IMR-90 (cell line): ENCODE measurements around the gene HOXB1. TPM values are rescaled to one million over a fixed set of nuclear protein-coding genes. Genes with fewer than 3 reads are reported as not detected.
A peak's percentile ranks its signal among the peaks of the same experiment; 100 is the strongest.

Experiments used
- ATAC-seq: fragments of 200-7000 bp; cut with Tn5 transposase; 2 replicates; pipeline ENCODE4 v1.9.1; 2020; ENCODE audit warnings: low read depth, mild to moderate bottlenecking, moderate library complexity
- BruUV-seq: library from RNA; stranded (reverse); fragments of 400-500 nt; replicated peaks from 2 replicates; lab custom pipeline; 2021; lab: Mats Ljungman, UMichigan
- CTCF ChIA-PET: fragments of 300-600 bp; formaldehyde crosslinking; extraction: SDS; loops from one replicate; lab custom pipeline; 2021; ENCODE audit warnings: antibody characterized with exemption; lab: Yijun Ruan, JAX
- POLR2A ChIA-PET: fragments of 300-600 bp; sonication (Branson Sonifier 250); formaldehyde crosslinking; loops from one replicate; lab custom pipeline; 2022; ENCODE audit warnings: antibody characterized with exemption; ENCODE audit not compliant: unreplicated experiment; lab: Charles Lee
- DNase-seq: peaks from one replicate; pipeline ENCODE4 v3.0.0; 2013
- H2AFZ ChIP-seq: replicated peaks from 2 replicates; pipeline ENCODE3; 2013; ENCODE audit warnings: low read length, mild to moderate bottlenecking; ENCODE audit not compliant: poor library complexity
- H2AK5ac ChIP-seq: 2 replicates; pipeline ENCODE4 v1.6.1; 2013; ENCODE audit warnings: low read depth, low read length, inconsistent platforms
- H2AK9ac ChIP-seq: replicated peaks from 2 replicates; pipeline ENCODE3; 2013; ENCODE audit warnings: mild to moderate bottlenecking, low read depth, low read length, moderate library complexity; ENCODE audit not compliant: poor library complexity
- H2BK120ac ChIP-seq: 2 replicates; pipeline ENCODE4 v1.6.1; 2013; ENCODE audit warnings: low read depth, low read length, inconsistent platforms
- H2BK15ac ChIP-seq: 3 replicates; pipeline ENCODE4 v1.6.1; 2013; ENCODE audit warnings: low read depth, low read length, inconsistent platforms
- H2BK20ac ChIP-seq: 2 replicates; pipeline ENCODE4 v1.6.1; 2013; ENCODE audit warnings: low read depth, mild to moderate bottlenecking, inconsistent platforms, low read length, moderate library complexity
- H2BK5ac ChIP-seq: 2 replicates; pipeline ENCODE4 v1.6.1; 2013; ENCODE audit warnings: mild to moderate bottlenecking, low read depth, low read length, inconsistent platforms; ENCODE audit not compliant: poor library complexity, severe bottlenecking
- H3K14ac ChIP-seq: replicated peaks from 2 replicates; pipeline ENCODE4 v1.6.1; 2013; ENCODE audit warnings: low read depth, low read length, inconsistent platforms
- H3K18ac ChIP-seq: 2 replicates; pipeline ENCODE4 v1.6.1; 2013; ENCODE audit warnings: low read depth, low read length, control low read depth
- H3K23ac ChIP-seq: 2 replicates; pipeline ENCODE4 v1.6.1; 2013; ENCODE audit warnings: low read depth, low read length, inconsistent platforms
- H3K27ac ChIP-seq: 2 replicates; pipeline ENCODE4 v1.5.1; 2013; ENCODE audit warnings: mild to moderate bottlenecking, control low read depth, low read length; ENCODE audit not compliant: insufficient read depth
- H3K27me3 ChIP-seq: 2 replicates; pipeline ENCODE4 v1.6.1; 2013; ENCODE audit warnings: low read length; ENCODE audit not compliant: control insufficient read depth, insufficient read depth
- H3K36me3 ChIP-seq: 2 replicates; pipeline ENCODE4 v1.6.1; 2013; ENCODE audit warnings: low read length, mixed read lengths; ENCODE audit not compliant: control insufficient read depth, insufficient read depth
- H3K4ac ChIP-seq: 2 replicates; pipeline ENCODE4 v1.6.1; 2013; ENCODE audit warnings: low read depth, low read length, inconsistent platforms
- H3K4me1 ChIP-seq: 2 replicates; pipeline ENCODE4 v1.6.1; 2013; ENCODE audit warnings: low read length, mixed read lengths; ENCODE audit not compliant: control insufficient read depth, insufficient read depth
- H3K4me2 ChIP-seq: 2 replicates; pipeline ENCODE4 v1.6.1; 2013; ENCODE audit warnings: low read depth, mild to moderate bottlenecking, control low read depth, low read length, moderate library complexity
- H3K4me3 ChIP-seq: 2 replicates; pipeline ENCODE4 v1.5.1; 2013; ENCODE audit warnings: low read depth, mild to moderate bottlenecking, control low read depth, low read length, moderate library complexity; ENCODE audit not compliant: insufficient read depth
- H3K56ac ChIP-seq: 2 replicates; pipeline ENCODE4 v1.6.1; 2013; ENCODE audit warnings: low read length, inconsistent platforms; ENCODE audit not compliant: insufficient read depth; ENCODE audit errors: extremely low read depth
- H3K79me1 ChIP-seq, 2 experiments: 2 replicates each; pipeline ENCODE4 v1.6.1; 2013; ENCODE audit warnings: low read length in 2 of 2, inconsistent platforms in 1 of 2, low read depth in 1 of 2
- H3K9ac ChIP-seq: 2 replicates; pipeline ENCODE4 v1.6.1; 2013; ENCODE audit warnings: low read depth, low read length, control low read depth
- H3K9me1 ChIP-seq: 2 replicates; pipeline ENCODE4 v1.6.1; 2013; ENCODE audit warnings: low read length, inconsistent platforms; ENCODE audit not compliant: insufficient read depth
- H3K9me3 ChIP-seq: 2 replicates; pipeline ENCODE4 v1.6.1; 2013; ENCODE audit warnings: low read length; ENCODE audit not compliant: control insufficient read depth, insufficient read depth
- H4K20me1 ChIP-seq: 2 replicates; pipeline ENCODE4 v1.6.1; 2013; ENCODE audit warnings: low read length, inconsistent platforms; ENCODE audit not compliant: insufficient read depth
- H4K5ac ChIP-seq: 2 replicates; pipeline ENCODE4 v1.6.1; 2013; ENCODE audit warnings: mild to moderate bottlenecking, low read depth, low read length, control low read depth
- H4K8ac ChIP-seq, 2 experiments: 2 replicates each; pipeline ENCODE4 v1.6.1; 2013; ENCODE audit warnings: low read depth in 2 of 2, low read length in 2 of 2, control low read depth in 1 of 2, inconsistent platforms in 1 of 2
- H4K91ac ChIP-seq: 2 replicates; pipeline ENCODE4 v1.6.1; 2013; ENCODE audit warnings: low read depth, low read length, inconsistent platforms; ENCODE audit not compliant: insufficient read depth
- BHLHE40 ChIP-seq: fragments of 150-350 bp; IDR thresholded peaks from 2 replicates; pipeline ENCODE4 v1.6.1; 2016; ENCODE audit warnings: mild to moderate bottlenecking, low read depth, low read length
- CHD1 ChIP-seq: IDR thresholded peaks from 2 replicates; pipeline ENCODE4 v1.6.1; 2012; ENCODE audit warnings: low read depth, low read length, improper control_type of control experiment
- MAFK ChIP-seq: IDR thresholded peaks from 2 replicates; pipeline ENCODE4 v1.6.1; 2012; ENCODE audit warnings: low read depth, low read length, improper control_type of control experiment
- MAZ ChIP-seq: IDR thresholded peaks from 2 replicates; pipeline ENCODE4 v1.6.1; 2012; ENCODE audit warnings: low read depth, mild to moderate bottlenecking, low read length, improper control_type of control experiment, moderate library complexity, borderline replicate concordance
- MXI1 ChIP-seq: IDR thresholded peaks from 2 replicates; pipeline ENCODE4 v1.6.1; 2012; ENCODE audit warnings: low read depth, mild to moderate bottlenecking, low read length, moderate library complexity, borderline replicate concordance
- NFE2L2 ChIP-seq: fragments of 150-350 bp; IDR thresholded peaks from 2 replicates; pipeline ENCODE4 v1.6.1; 2016; ENCODE audit warnings: low read depth, mild to moderate bottlenecking, low read length
- POLR2A ChIP-seq: IDR thresholded peaks from 2 replicates; pipeline ENCODE4 v1.6.1; 2012; ENCODE audit warnings: mild to moderate bottlenecking, low read depth, low read length
- RAD21 ChIP-seq: IDR thresholded peaks from 2 replicates; pipeline ENCODE4 v1.6.1; 2012; ENCODE audit warnings: low read length, improper control_type of control experiment
- RCOR1 ChIP-seq: IDR thresholded peaks from 2 replicates; pipeline ENCODE4 v1.6.1; 2012; ENCODE audit warnings: mild to moderate bottlenecking, low read length, improper control_type of control experiment; ENCODE audit not compliant: insufficient replicate concordance
- RFX5 ChIP-seq: IDR thresholded peaks from 2 replicates; pipeline ENCODE4 v1.8.0; 2012; ENCODE audit warnings: low read depth, mild to moderate bottlenecking, low read length, moderate library complexity
- SMC3 ChIP-seq: fragments of 150-350 bp; IDR thresholded peaks from 2 replicates; pipeline ENCODE4 v1.6.1; 2016; ENCODE audit warnings: low read depth, mild to moderate bottlenecking, antibody characterized with exemption, low read length, moderate library complexity
- WGBS, 2 experiments: methylation state at CpG; one replicate each; pipeline versions ENCODE4 v1.1.5 to v1.1.7; 2013; ENCODE audit warnings: missing lambda C conversion rate in 2 of 2; ENCODE audit not compliant: insufficient read length in 1 of 2; ENCODE audit errors: extremely low coverage in 2 of 2; 5-methylcytosine and 5-hydroxymethylcytosine counted together
- dilution Hi-C: fragments of 300-500 bp; cut with HindIII; formaldehyde crosslinking; loops from one replicate; pipeline ENCODE4 v1.14.3; 2018; ENCODE audit warnings: low sequenced_read_pairs; ENCODE audit not compliant: unreplicated experiment
- in situ Hi-C: fragments of 300-500 bp; cut with MboI; formaldehyde crosslinking; loops from 3 replicates; pipeline ENCODE4 v1.14.3; 2019; ENCODE audit warnings: low sequenced_read_pairs, inconsistent platforms, mixed read lengths
- intact Hi-C: fragments of 100-400 bp; cut with micrococcal nuclease; formaldehyde crosslinking; loops from 2 replicates; pipeline ENCODE4 v1.10.0; 2022
- polyA plus RNA-seq, 3 experiments: library from polyadenylated mRNA; depleted of rRNA; stranded (reverse); fragments of >200 nt; gene quantifications; 2 replicates each; pipeline ENCODE4 v1.2.3, GENCODE V29; 2012; ENCODE audit warnings: low replicate concordance in 1 of 3
- total RNA-seq: library from RNA; depleted of rRNA; stranded (reverse); fragments of >200 nt; gene quantifications from 2 replicates; pipeline ENCODE4 v1.2.3, GENCODE V29; 2012
- TF ChIP-seq, protein P1 (sequence below): fragments of 150-350 bp; IDR thresholded peaks from 2 replicates; pipeline ENCODE4 v1.6.1; 2017; ENCODE audit warnings: mild to moderate bottlenecking, antibody characterized with exemption, low read length, low read depth
- TF ChIP-seq, protein P2 (sequence below): fragments of 150-350 bp; IDR thresholded peaks from 2 replicates; pipeline ENCODE4 v1.6.1; 2016; ENCODE audit warnings: low read depth, mild to moderate bottlenecking, low read length, moderate library complexity, borderline replicate concordance
- TF ChIP-seq, protein P3 (sequence below): conservative IDR thresholded peaks from 2 replicates; pipeline ENCODE4 v1.5.1; 2012; ENCODE audit warnings: mild to moderate bottlenecking, low read depth, low read length, improper control_type of control experiment

The HOXB1 gene
- total and polyA plus RNA-seq, 2 of the 4 experiments (the other 2 are of a cell fraction): not detected

DNA sequence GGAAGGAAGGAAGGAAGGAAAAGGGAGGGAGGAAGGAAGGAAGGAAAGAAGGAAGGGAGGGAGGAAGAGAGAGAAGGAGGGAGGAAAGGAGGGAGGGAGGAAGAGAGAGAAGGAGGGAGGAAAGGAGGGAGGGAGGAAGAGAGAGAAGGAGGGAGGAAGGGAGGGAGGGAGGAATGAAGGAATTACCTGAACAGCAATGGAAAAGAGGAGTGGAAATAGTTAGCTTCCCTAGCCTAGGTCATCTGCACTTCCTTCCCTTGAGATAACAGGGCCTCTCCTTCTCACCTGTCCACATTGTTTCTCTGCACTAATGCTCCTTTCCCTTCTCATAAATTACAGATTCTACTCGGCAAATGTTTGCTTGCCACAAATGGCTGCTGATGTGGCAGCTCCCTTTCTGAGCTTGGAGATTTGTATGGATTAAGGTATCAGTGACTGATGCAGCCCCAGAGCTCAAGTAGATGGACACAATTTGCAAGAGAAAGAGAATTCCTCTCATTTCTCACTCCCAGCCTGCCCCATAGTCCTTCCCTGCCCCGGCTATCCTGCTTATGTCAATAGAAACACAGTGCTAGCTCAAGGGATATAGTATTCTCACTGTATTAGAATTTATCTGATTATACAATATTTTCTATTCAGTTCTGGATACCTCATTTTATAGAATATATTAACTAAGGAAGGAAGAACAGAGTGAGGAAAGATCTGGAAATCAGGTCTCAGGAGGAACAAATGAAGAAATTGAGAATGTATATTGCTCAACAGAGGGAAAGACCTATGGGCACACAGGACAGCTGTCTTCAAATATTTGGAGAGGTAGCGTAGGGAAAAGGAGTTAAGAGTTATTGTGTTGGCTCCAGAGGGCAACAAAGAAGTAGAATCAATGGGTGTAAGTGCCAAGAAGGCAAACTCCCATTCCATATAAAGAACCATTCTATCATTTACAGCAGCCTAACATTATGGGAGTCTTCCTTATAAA is 14.6 kb downstream of the HOXB1 start:
- peak overlapping the region; percentile 57 for H3K23ac ChIP-seq
- H4K5ac ChIP-seq: no peak overlapping the region
- no peak overlapping the region for H3K18ac ChIP-seq
- dilution Hi-C loops: no loop called here
- no CpG with 5 or more reads among the region's 3 CpGs for WGBS, 2 experiments
- BruUV-seq: no TSS peak
- no peak overlapping the region for H3K14ac ChIP-seq
- peak overlapping the region; percentile 24; the same call in 1 of the 2 replicates for H2AK5ac ChIP-seq
- DNase-seq: no peak
- ATAC-seq: no peak
- peaks cover 4% of the 10 kb centered on the region; the same call in 1 of the 2 replicates for H3K4me1 ChIP-seq
- H3K27ac ChIP-seq: no peak overlapping the region
- H2AK9ac ChIP-seq: no peak overlapping the region
- no peak overlapping the region for H4K8ac ChIP-seq
- H3K4ac ChIP-seq: no peak overlapping the region
- no peaks in the 10 kb centered on the region for H4K20me1 ChIP-seq
- H3K56ac ChIP-seq: no peak overlapping the region
- 0 out of 3 replicates have a peak overlapping the region, but pooled peaks have one; percentile 28 for H2BK15ac ChIP-seq
- H2AFZ ChIP-seq: no peak overlapping the region
- no peak overlapping the region for H2BK5ac ChIP-seq
- H3K36me3 ChIP-seq: no peaks in the 10 kb centered on the region
- H3K4me3 ChIP-seq: no peak overlapping the region
- H3K79me1 ChIP-seq: no peaks in the 10 kb centered on the region
- no peak overlapping the region for H2BK20ac ChIP-seq
- ChIA-PET POLR2A (no interaction called here), CTCF (no interaction called here)
- no peak overlapping the region for H2BK120ac ChIP-seq
- H3K9ac ChIP-seq: no peak overlapping the region
- intact Hi-C loops: no loop called here
- H3K9me1 ChIP-seq: peaks cover 3% of the 10 kb centered on the region
- H4K91ac ChIP-seq: no peak overlapping the region
- H3K9me3 ChIP-seq: no peaks in the 10 kb centered on the region
- no peak overlapping the region for H3K4me2 ChIP-seq
- H3K27me3 ChIP-seq: peaks cover 37% of the 10 kb centered on the region
- in situ Hi-C loops: no loop called here
- TF ChIP-seq RCOR1: no peak
- TF ChIP-seq, protein P1, sequence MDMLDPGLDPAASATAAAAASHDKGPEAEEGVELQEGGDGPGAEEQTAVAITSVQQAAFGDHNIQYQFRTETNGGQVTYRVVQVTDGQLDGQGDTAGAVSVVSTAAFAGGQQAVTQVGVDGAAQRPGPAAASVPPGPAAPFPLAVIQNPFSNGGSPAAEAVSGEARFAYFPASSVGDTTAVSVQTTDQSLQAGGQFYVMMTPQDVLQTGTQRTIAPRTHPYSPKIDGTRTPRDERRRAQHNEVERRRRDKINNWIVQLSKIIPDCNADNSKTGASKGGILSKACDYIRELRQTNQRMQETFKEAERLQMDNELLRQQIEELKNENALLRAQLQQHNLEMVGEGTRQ: no peak
- TF ChIP-seq NFE2L2: no peak
- TF ChIP-seq BHLHE40: no peak
- no peak for TF ChIP-seq POLR2A
- TF ChIP-seq, protein P2, sequence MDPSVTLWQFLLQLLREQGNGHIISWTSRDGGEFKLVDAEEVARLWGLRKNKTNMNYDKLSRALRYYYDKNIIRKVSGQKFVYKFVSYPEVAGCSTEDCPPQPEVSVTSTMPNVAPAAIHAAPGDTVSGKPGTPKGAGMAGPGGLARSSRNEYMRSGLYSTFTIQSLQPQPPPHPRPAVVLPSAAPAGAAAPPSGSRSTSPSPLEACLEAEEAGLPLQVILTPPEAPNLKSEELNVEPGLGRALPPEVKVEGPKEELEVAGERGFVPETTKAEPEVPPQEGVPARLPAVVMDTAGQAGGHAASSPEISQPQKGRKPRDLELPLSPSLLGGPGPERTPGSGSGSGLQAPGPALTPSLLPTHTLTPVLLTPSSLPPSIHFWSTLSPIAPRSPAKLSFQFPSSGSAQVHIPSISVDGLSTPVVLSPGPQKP: no peak
- no peak for TF ChIP-seq RFX5
- TF ChIP-seq RAD21: no peak
- no peak for TF ChIP-seq SMC3
- TF ChIP-seq, protein P3, sequence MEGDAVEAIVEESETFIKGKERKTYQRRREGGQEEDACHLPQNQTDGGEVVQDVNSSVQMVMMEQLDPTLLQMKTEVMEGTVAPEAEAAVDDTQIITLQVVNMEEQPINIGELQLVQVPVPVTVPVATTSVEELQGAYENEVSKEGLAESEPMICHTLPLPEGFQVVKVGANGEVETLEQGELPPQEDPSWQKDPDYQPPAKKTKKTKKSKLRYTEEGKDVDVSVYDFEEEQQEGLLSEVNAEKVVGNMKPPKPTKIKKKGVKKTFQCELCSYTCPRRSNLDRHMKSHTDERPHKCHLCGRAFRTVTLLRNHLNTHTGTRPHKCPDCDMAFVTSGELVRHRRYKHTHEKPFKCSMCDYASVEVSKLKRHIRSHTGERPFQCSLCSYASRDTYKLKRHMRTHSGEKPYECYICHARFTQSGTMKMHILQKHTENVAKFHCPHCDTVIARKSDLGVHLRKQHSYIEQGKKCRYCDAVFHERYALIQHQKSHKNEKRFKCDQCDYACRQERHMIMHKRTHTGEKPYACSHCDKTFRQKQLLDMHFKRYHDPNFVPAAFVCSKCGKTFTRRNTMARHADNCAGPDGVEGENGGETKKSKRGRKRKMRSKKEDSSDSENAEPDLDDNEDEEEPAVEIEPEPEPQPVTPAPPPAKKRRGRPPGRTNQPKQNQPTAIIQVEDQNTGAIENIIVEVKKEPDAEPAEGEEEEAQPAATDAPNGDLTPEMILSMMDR: no peak
- TF ChIP-seq MAZ: no peak
- TF ChIP-seq MAFK: no peak
- TF ChIP-seq MXI1: no peak
- no peak for TF ChIP-seq CHD1
